ENCODE measurements around the gene ZNF622. TPM values are rescaled to one million over a fixed set of nuclear protein-coding genes. Genes with fewer than 3 reads are reported as not detected.
"Not testable (repeated sequence)": the region's sequence is repeated elsewhere in the genome, so short reads cannot be mapped to it uniquely, and the experiment has no call there.

The ZNF622 gene
- total RNA-seq, 5 donors from 2014 or later (not counting 1 experiment from before 2014, with no cell fraction given) = 30.7 to 39.8 (median 38.9) TPM

DNA sequence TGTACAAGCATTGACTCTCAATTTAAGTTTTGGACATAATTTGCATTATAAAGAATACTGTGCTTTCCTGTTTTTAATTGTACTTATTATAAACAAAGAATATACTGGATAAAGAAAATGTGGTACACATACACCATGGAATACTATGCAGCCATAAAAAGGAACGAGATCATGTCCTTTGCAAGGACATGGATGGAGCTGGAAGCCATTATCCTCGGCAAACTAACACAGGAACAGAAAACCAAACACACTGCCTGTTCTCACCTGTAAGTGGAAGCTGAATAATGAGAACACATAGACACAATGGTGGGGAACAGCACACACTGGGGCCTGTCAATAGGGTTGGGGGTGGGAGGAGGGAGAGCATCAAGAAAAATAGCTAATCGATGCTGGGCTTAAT, 10.8 kb upstream of the ZNF622 start:
- H3K27ac Mint-ChIP-seq; H3K27me3 Mint-ChIP-seq; H3K4me3 ChIP-seq (ENCODE audit: control insufficient read depth in 1 of 2, extremely low read depth in 1 of 2, low read length in 1 of 2); H3K9me3 ChIP-seq; H3K4me1 ChIP-seq (ENCODE audit: control insufficient read depth in 1 of 2, extremely low read depth in 1 of 2, insufficient read depth in 2 of 2, low read length in 2 of 2); H3K36me3 ChIP-seq (ENCODE audit: control insufficient read depth in 2 of 2, extremely low read depth in 1 of 2, insufficient read depth in 1 of 2, low read length in 1 of 2); POLR2A ChIA-PET; H3K27me3 ChIP-seq (replicated peaks in 1 of 2; ENCODE audit: control insufficient read depth in 2 of 2, extremely low read depth in 1 of 2, insufficient read depth in 2 of 2, low read length in 1 of 2); H3K4me3 Mint-ChIP-seq; H3K9me3 Mint-ChIP-seq; DNase-seq; CTCF ChIA-PET; ATAC-seq (replicated peaks in 1 of 4); H3K27ac ChIP-seq (ENCODE audit: low read length): not testable (repeated sequence)
- WGBS (ENCODE audit: insufficient coverage) = no CpG with 5 or more reads among the region's 3 CpGs
- H3K36me3 Mint-ChIP-seq = peaks cover 46% of the 10 kb centered on the region
- peaks cover 0 to 14% (median 12%) of the 10 kb centered on the region in 3 donors for H3K4me1 Mint-ChIP-seq

DNA sequence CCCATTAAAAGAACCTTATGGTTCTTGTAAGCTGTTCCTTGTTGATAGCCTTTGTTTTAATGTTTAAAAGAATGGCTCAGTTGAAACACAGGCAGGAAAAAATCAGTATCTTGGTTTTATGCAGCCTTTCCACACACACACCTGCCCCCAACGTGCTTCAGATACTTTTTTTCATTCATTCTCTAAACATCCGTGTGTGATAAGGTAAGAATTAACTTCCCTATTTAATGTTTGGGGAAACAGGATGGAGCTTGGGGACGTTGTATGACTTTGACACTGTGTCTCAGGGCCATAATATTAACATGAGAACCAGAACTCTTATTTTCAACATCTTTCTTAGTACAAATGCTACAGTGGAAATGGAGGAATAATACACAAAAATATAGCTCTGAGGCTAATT, 5.8 kb upstream of the ZNF622 start:
- Histone ChIP-seq H3K36me3 (ENCODE audit: control insufficient read depth in 2 of 2, extremely low read depth in 1 of 2, insufficient read depth in 1 of 2, low read length in 1 of 2) (peaks cover 3 to 4% of the 10 kb centered on the region in 2 donors), H3K4me3 (ENCODE audit: control insufficient read depth in 1 of 2, extremely low read depth in 1 of 2, low read length in 1 of 2) (no peak overlapping the region), H3K27me3 (replicated peaks in 1 of 2; ENCODE audit: control insufficient read depth in 2 of 2, extremely low read depth in 1 of 2, insufficient read depth in 2 of 2, low read length in 1 of 2) (no peaks in the 10 kb centered on the region), H3K27ac (ENCODE audit: low read length) (no peak overlapping the region), H3K4me1 (ENCODE audit: control insufficient read depth in 1 of 2, extremely low read depth in 1 of 2, insufficient read depth in 2 of 2, low read length in 2 of 2) (peaks cover 6 to 12% of the 10 kb centered on the region in 2 experiments), H3K9me3 (no peaks in the 10 kb centered on the region)
- Mint-ChIP-seq H3K36me3 (peaks cover 18% of the 10 kb centered on the region), H3K4me1 (peaks cover 27 to 50% (median 48%) of the 10 kb centered on the region in 3 donors), H3K4me3 (no peak overlapping the region), H3K9me3 (no peaks in the 10 kb centered on the region), H3K27me3 (no peaks in the 10 kb centered on the region), H3K27ac (peak overlapping the region; percentile 13 to 28)
- CTCF ChIA-PET = interaction anchor here (0.7 to 1.4 kb wide), 3 partner anchors 12 to 17 kb away, joined by 3 to 4 read pairs (median 3); no protein-coding TSS in a partner anchor
- no peak for DNase-seq
- WGBS (ENCODE audit: insufficient coverage) = no CpG with 5 or more reads among the region's 3 CpGs
- POLR2A ChIA-PET = no interaction called here
- no peak for ATAC-seq (replicated peaks in 1 of 4)

DNA sequence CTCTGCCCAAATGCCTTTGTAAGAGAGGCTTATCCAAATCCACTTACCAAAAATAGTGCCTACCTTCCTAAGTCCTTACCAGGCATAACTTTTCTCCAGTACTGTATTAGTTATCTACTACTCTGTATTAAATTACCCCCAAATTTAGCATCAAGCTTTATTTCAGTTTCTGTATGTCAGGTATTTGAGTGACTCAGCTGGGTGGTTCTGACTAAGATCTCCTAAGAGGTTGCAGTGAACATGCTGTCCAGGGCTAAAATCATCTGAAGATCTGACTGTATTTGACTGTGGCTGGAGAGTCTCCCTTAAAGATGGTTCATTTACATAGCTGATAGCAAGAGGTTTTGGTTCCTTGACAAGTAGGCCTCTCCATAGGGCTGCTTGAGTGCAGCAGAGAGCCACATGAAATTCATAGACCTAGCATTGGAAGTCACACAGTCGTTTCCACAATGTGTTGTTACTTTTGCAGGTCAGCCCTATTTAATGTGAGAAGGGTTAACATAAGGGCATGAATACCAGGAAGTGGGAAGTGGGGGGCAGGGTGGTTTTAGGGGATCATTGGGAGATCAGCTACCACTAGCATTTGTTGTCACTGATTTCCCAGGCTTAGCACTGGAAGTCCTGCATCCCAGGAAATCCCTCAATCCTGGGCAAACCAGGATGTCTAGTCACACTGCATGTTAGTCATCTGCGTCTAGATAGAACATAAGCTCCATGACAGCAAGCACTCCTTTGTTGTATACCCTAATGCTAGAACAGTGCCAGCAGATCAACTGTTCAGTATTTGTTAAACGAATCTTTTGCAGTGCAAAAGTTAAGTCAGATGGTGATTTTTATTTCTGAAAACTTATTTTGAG, 2.0 kb upstream of the ZNF622 start:
- peaks cover 9% of the 10 kb centered on the region for H3K36me3 Mint-ChIP-seq
- Histone ChIP-seq H3K36me3 (ENCODE audit: control insufficient read depth in 2 of 2, extremely low read depth in 1 of 2, insufficient read depth in 1 of 2, low read length in 1 of 2) (peaks cover 0 to 9% of the 10 kb centered on the region in 2 donors), H3K4me1 (ENCODE audit: control insufficient read depth in 1 of 2, extremely low read depth in 1 of 2, insufficient read depth in 2 of 2, low read length in 2 of 2) (peaks cover 20 to 34% of the 10 kb centered on the region in 2 experiments), H3K4me3 (ENCODE audit: control insufficient read depth in 1 of 2, extremely low read depth in 1 of 2, low read length in 1 of 2) (no peak overlapping the region), H3K27ac (ENCODE audit: low read length) (peak overlapping the region; percentile 4), H3K27me3 (replicated peaks in 1 of 2; ENCODE audit: control insufficient read depth in 2 of 2, extremely low read depth in 1 of 2, insufficient read depth in 2 of 2, low read length in 1 of 2) (no peaks in the 10 kb centered on the region), H3K9me3 (no peaks in the 10 kb centered on the region)
- peaks cover 63 to 81% (median 75%) of the 10 kb centered on the region in 3 donors for H3K4me1 Mint-ChIP-seq
- H3K27me3 Mint-ChIP-seq = no peaks in the 10 kb centered on the region
- no peak for ATAC-seq (replicated peaks in 1 of 4)
- peak overlapping the region; percentile 92 to 100 (median 98) for H3K4me3 Mint-ChIP-seq
- no peaks in the 10 kb centered on the region for H3K9me3 Mint-ChIP-seq
- CTCF ChIA-PET = interaction anchor here (0.7 to 4.0 kb wide), 5 partner anchors 9 to 13 kb away, joined by 3 to 25 read pairs (median 4); no protein-coding TSS in a partner anchor
- DNase-seq = no peak
- peak overlapping the region; percentile 69 to 97 for H3K27ac Mint-ChIP-seq
- 86% methylated on average over 2 of the region's 3 CpGs for WGBS (ENCODE audit: insufficient coverage)
- POLR2A ChIA-PET = no interaction called here

DNA sequence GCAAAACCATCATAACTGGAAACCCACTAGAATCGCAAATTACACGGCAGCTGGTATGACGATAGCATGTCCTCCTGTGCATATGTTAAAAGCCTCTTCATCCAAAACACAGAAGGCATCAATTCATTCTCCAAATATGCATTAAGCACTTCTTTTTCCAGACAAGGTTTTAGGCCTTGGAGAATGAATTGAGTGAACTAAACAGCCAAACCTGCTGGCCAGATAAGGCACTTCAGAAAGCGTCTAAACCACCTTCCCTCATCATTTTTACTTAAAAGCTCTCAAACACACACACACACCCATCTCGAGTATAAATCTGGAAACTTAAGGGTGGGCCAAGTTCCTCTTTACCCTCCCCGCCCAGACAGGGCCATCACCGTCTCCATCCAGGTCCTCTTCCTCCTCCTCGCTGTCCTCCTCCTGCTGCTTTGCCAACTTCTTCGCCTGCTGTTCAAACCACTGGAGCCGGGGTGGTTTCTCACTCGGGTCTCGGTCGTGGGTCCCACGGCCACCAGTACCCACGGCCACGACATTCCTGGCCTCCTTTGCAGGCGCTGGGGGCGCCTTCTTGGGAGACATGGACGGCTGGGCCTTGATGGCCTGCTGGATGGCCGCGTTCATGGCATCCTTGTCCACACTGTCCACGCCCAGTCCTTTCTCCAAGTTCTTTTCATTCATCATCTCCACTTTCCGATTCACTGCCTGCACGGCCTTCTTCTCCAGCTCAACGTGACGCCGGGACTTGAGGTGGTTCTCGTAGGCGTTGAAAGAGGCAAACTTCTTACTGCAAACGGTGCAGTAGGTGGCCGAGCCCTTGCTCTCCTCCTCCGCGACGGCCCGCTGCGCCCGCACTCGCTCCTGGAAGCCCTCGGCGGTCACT, 696 bp downstream of the ZNF622 start:
- DNase-seq = peak in 4 of 35 experiments; percentile 2 to 20 (median 15)
- ATAC-seq (replicated peaks in 1 of 4) = no peak
- Mint-ChIP-seq H3K4me3 (peak overlapping the region; percentile 92 to 100 (median 98)), H3K27ac (peak overlapping the region; percentile 94 to 97), H3K27me3 (no peaks in the 10 kb centered on the region), H3K4me1 (peaks cover 88 to 91% (median 89%) of the 10 kb centered on the region in 3 donors), H3K36me3 (peaks cover 33% of the 10 kb centered on the region), H3K9me3 (no peaks in the 10 kb centered on the region)
- H3K36me3 ChIP-seq (ENCODE audit: control insufficient read depth in 2 of 2, extremely low read depth in 1 of 2, insufficient read depth in 1 of 2, low read length in 1 of 2) = peaks cover 0 to 36% of the 10 kb centered on the region in 2 donors
- 0% methylated on average over 33 of the region's 40 CpGs for WGBS (ENCODE audit: insufficient coverage)
- H3K27me3 ChIP-seq (replicated peaks in 1 of 2; ENCODE audit: control insufficient read depth in 2 of 2, extremely low read depth in 1 of 2, insufficient read depth in 2 of 2, low read length in 1 of 2) = no peaks in the 10 kb centered on the region
- no peaks in the 10 kb centered on the region for H3K9me3 ChIP-seq
- CTCF ChIA-PET = interaction anchor here (2.9 to 4.0 kb wide), 2 partner anchors 9 kb away, joined by 10 to 25 read pairs; no protein-coding TSS in a partner anchor
- H3K4me1 ChIP-seq (ENCODE audit: control insufficient read depth in 1 of 2, extremely low read depth in 1 of 2, insufficient read depth in 2 of 2, low read length in 2 of 2) = peaks cover 22 to 50% of the 10 kb centered on the region in 2 experiments
- POLR2A ChIA-PET = interaction anchor here in 1 of 2 donors (0.9 kb wide), 1 partner anchor 9 kb away, joined by 3 read pairs; no protein-coding TSS in a partner anchor
- H3K4me3 ChIP-seq (ENCODE audit: control insufficient read depth in 1 of 2, extremely low read depth in 1 of 2, low read length in 1 of 2) = peak overlapping the region; percentile 73 to 81
- peak overlapping the region; percentile 67 for H3K27ac ChIP-seq (ENCODE audit: low read length)

DNA sequence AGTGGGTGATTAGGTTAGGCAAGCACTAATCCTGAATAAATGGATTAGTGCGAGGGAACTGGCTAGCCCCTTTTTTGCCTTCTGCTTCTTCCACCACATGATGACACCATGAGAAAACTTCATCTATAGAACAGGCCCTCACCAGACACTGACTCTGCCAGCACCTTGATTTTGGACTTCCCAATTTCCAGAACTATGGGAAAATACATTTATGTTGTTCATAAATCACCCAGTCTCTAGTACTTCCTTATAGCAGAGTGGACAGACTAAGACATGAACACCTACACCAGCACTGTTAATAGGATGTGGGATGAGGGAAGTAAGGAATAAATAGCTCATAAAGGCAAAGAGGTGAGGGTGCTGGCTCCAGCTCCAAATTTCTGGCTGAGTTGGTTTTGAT, 1.4 kb downstream of the ZNF622 start:
- peak overlapping the region in 1 of 2 donors; percentile 97 for H3K27ac Mint-ChIP-seq
- DNase-seq (no peak), ATAC-seq (replicated peaks in 1 of 4) (no peak)
- no CpG with 5 or more reads among the region's 1 CpG for WGBS (ENCODE audit: insufficient coverage)
- ChIA-PET POLR2A (interaction anchor here in 1 of 2 donors (0.9 kb wide), 1 partner anchor 8 kb away, joined by 3 read pairs; no protein-coding TSS in a partner anchor), CTCF (interaction anchor here in 1 of 2 donors (1.6 to 2.9 kb wide), 2 partner anchors 8 to 10 kb away, joined by 8 to 10 read pairs; no protein-coding TSS in a partner anchor)
- no peaks in the 10 kb centered on the region for H3K9me3 Mint-ChIP-seq
- no peaks in the 10 kb centered on the region for H3K27me3 Mint-ChIP-seq
- H3K4me1 Mint-ChIP-seq = peaks cover 88 to 93% (median 92%) of the 10 kb centered on the region in 3 donors
- Histone ChIP-seq H3K36me3 (ENCODE audit: control insufficient read depth in 2 of 2, extremely low read depth in 1 of 2, insufficient read depth in 1 of 2, low read length in 1 of 2) (peaks cover 0 to 42% of the 10 kb centered on the region in 2 donors), H3K4me3 (ENCODE audit: control insufficient read depth in 1 of 2, extremely low read depth in 1 of 2, low read length in 1 of 2) (peak overlapping the region; percentile 73 to 81), H3K9me3 (no peaks in the 10 kb centered on the region), H3K4me1 (ENCODE audit: control insufficient read depth in 1 of 2, extremely low read depth in 1 of 2, insufficient read depth in 2 of 2, low read length in 2 of 2) (peaks cover 23 to 50% of the 10 kb centered on the region in 2 experiments), H3K27ac (ENCODE audit: low read length) (no peak overlapping the region), H3K27me3 (replicated peaks in 1 of 2; ENCODE audit: control insufficient read depth in 2 of 2, extremely low read depth in 1 of 2, insufficient read depth in 2 of 2, low read length in 1 of 2) (no peaks in the 10 kb centered on the region)
- H3K36me3 Mint-ChIP-seq = peaks cover 33% of the 10 kb centered on the region
- H3K4me3 Mint-ChIP-seq = peak overlapping the region; percentile 92 to 100 (median 98)

DNA sequence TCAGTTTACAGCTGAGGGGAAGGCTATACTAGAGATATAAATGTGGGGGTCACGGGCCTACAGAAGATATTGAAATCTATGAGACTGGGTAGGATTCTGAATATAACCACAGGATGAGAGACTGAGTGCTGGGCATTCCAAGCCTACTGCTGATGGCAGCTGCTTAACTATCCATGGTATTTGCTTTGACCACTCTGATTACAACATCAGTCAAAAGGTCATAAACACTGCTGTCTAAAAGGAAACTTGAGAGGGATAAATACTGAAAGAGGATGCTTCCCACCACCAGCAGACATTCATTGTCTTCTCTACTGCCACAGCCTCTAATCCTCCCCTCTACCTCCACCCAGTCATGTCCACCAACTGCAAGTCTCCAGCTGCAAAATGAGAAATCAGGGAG, 3.8 kb downstream of the ZNF622 start:
- Histone ChIP-seq H3K4me1 (ENCODE audit: control insufficient read depth in 1 of 2, extremely low read depth in 1 of 2, insufficient read depth in 2 of 2, low read length in 2 of 2) (peaks cover 25 to 41% of the 10 kb centered on the region in 2 experiments), H3K4me3 (ENCODE audit: control insufficient read depth in 1 of 2, extremely low read depth in 1 of 2, low read length in 1 of 2) (no peak overlapping the region), H3K36me3 (ENCODE audit: control insufficient read depth in 2 of 2, extremely low read depth in 1 of 2, insufficient read depth in 1 of 2, low read length in 1 of 2) (peaks cover 0 to 65% of the 10 kb centered on the region in 2 donors), H3K9me3 (no peaks in the 10 kb centered on the region), H3K27ac (ENCODE audit: low read length) (no peak overlapping the region), H3K27me3 (replicated peaks in 1 of 2; ENCODE audit: control insufficient read depth in 2 of 2, extremely low read depth in 1 of 2, insufficient read depth in 2 of 2, low read length in 1 of 2) (no peaks in the 10 kb centered on the region)
- H3K27me3 Mint-ChIP-seq = no peaks in the 10 kb centered on the region
- no peak for ATAC-seq (replicated peaks in 1 of 4)
- no peak for DNase-seq
- H3K27ac Mint-ChIP-seq = peak overlapping the region; percentile 21 to 62
- no peaks in the 10 kb centered on the region for H3K9me3 Mint-ChIP-seq
- ChIA-PET POLR2A (no interaction called here), CTCF (no interaction called here)
- peaks cover 35% of the 10 kb centered on the region for H3K36me3 Mint-ChIP-seq
- peaks cover 91 to 94% (median 93%) of the 10 kb centered on the region in 3 donors for H3K4me1 Mint-ChIP-seq
- 83% methylated on average over 1 of the region's 1 CpG for WGBS (ENCODE audit: insufficient coverage)
- peak overlapping the region in 2 of 3 donors; percentile 2 to 40 for H3K4me3 Mint-ChIP-seq
